HEK293 (cell line): ENCODE results near the gene ROR2.

Experiments
- HOXA7 ChIP-seq: sonication (generic); formaldehyde crosslinking; IDR thresholded peaks from 2 replicates; pipeline ENCODE4 v1.8.1; 2022; ENCODE audit warnings: missing genetic modification reagents, borderline replicate concordance
- HOXD13 ChIP-seq: sonication (generic); formaldehyde crosslinking; IDR thresholded peaks from 2 replicates; pipeline ENCODE4 v1.8.0; 2022; ENCODE audit warnings: missing genetic modification reagents, borderline replicate concordance
- SETDB1 ChIP-seq: IDR thresholded peaks from one replicate; pipeline ENCODE4 v1.6.1; 2017; ENCODE audit warnings: mild to moderate bottlenecking, low read length, moderate library complexity, mixed read lengths; ENCODE audit not compliant: insufficient read length
- TF ChIP-seq, protein P1 (sequence below): fragments of 450-650 bp; formaldehyde crosslinking; IDR thresholded peaks from 2 replicates; pipeline ENCODE4 v1.5.1; 2016; ENCODE audit warnings: missing biosample characterization, missing genetic modification characterization

DNA sequence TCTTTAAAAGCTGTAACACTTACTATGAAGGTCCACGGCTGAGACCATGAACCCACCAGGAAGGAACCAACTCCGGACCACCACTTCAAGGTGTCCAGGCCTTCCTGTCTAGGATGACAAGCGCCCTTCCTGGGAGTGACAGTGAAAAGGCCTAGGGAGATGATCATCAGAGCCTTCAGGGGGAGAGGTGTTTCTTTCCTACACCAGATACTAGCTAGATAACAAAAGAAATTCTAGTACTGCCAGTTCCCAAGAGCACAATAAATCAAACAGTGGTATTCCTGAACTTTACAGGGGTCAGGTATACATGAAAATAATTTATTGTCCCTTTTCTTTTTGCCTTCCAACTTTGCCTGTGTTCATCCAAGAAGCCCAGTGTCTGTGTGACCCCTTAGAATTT lies 432.2 kb downstream of the ROR2 start:
- TF ChIP-seq HOXD13 (CRISPR knock-in tag) (no peak), HOXA7 (CRISPR knock-in tag) (no peak), SETDB1 (no peak)
- TF ChIP-seq, protein P1, sequence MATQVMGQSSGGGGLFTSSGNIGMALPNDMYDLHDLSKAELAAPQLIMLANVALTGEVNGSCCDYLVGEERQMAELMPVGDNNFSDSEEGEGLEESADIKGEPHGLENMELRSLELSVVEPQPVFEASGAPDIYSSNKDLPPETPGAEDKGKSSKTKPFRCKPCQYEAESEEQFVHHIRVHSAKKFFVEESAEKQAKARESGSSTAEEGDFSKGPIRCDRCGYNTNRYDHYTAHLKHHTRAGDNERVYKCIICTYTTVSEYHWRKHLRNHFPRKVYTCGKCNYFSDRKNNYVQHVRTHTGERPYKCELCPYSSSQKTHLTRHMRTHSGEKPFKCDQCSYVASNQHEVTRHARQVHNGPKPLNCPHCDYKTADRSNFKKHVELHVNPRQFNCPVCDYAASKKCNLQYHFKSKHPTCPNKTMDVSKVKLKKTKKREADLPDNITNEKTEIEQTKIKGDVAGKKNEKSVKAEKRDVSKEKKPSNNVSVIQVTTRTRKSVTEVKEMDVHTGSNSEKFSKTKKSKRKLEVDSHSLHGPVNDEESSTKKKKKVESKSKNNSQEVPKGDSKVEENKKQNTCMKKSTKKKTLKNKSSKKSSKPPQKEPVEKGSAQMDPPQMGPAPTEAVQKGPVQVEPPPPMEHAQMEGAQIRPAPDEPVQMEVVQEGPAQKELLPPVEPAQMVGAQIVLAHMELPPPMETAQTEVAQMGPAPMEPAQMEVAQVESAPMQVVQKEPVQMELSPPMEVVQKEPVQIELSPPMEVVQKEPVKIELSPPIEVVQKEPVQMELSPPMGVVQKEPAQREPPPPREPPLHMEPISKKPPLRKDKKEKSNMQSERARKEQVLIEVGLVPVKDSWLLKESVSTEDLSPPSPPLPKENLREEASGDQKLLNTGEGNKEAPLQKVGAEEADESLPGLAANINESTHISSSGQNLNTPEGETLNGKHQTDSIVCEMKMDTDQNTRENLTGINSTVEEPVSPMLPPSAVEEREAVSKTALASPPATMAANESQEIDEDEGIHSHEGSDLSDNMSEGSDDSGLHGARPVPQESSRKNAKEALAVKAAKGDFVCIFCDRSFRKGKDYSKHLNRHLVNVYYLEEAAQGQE (tag by site-specific recombination) = no peak
